Measurements from ENCODE around the gene NINL.

Gene NINL

GRCh38 chr20:25467441-25467840 is 117.9 kb downstream of the NINL start:
- DNase-seq (ENCODE audit: low spot score), result no peak
- H3K27me3 ChIP-seq (ENCODE audit: insufficient read depth, poor library complexity, severe bottlenecking), result no peaks in the 10 kb centered on the region
- H3K36me3 ChIP-seq (ENCODE audit: low read depth), result peaks cover 4% of the 10 kb centered on the region; the same call in 1 of the 2 replicates
- no peak overlapping the region for H3K27ac ChIP-seq (ENCODE audit: poor library complexity, severe bottlenecking)
- H3K4me1 ChIP-seq (ENCODE audit: insufficient read depth, poor library complexity, severe bottlenecking), result no peaks in the 10 kb centered on the region
- ATAC-seq (ENCODE audit: low read depth), result 0 out of 3 replicates have a peak, but pooled peaks have one; percentile 15
- H3K9me3 ChIP-seq (ENCODE audit: severe bottlenecking), result no peaks in the 10 kb centered on the region
- TF ChIP-seq CTCF (IDR thresholded peaks at IDR 0.05; ENCODE audit: poor library complexity, severe bottlenecking), result no peak
- H3K4me3 ChIP-seq (ENCODE audit: severe bottlenecking), result no peak overlapping the region

- no peaks in the 10 kb centered on the region for H3K4me1 ChIP-seq (ENCODE audit: insufficient read depth, poor library complexity, severe bottlenecking)
- H3K27me3 ChIP-seq (ENCODE audit: insufficient read depth, poor library complexity, severe bottlenecking), result no peaks in the 10 kb centered on the region
- H3K36me3 ChIP-seq (ENCODE audit: low read depth), result peaks cover 4% of the 10 kb centered on the region; the same call in 1 of the 2 replicates
- TF ChIP-seq CTCF (IDR thresholded peaks at IDR 0.05; ENCODE audit: poor library complexity, severe bottlenecking), result no peak
- ATAC-seq (ENCODE audit: low read depth) (no peak), DNase-seq (ENCODE audit: low spot score) (no peak)
- H3K27ac ChIP-seq (ENCODE audit: poor library complexity, severe bottlenecking), result no peak overlapping the region
- no peaks in the 10 kb centered on the region for H3K9me3 ChIP-seq (ENCODE audit: severe bottlenecking)
- no peak overlapping the region for H3K4me3 ChIP-seq (ENCODE audit: severe bottlenecking)
Measured at GRCh38 chr20:25466846-25467245, 118.5 kb downstream of the NINL start.

DNA sequence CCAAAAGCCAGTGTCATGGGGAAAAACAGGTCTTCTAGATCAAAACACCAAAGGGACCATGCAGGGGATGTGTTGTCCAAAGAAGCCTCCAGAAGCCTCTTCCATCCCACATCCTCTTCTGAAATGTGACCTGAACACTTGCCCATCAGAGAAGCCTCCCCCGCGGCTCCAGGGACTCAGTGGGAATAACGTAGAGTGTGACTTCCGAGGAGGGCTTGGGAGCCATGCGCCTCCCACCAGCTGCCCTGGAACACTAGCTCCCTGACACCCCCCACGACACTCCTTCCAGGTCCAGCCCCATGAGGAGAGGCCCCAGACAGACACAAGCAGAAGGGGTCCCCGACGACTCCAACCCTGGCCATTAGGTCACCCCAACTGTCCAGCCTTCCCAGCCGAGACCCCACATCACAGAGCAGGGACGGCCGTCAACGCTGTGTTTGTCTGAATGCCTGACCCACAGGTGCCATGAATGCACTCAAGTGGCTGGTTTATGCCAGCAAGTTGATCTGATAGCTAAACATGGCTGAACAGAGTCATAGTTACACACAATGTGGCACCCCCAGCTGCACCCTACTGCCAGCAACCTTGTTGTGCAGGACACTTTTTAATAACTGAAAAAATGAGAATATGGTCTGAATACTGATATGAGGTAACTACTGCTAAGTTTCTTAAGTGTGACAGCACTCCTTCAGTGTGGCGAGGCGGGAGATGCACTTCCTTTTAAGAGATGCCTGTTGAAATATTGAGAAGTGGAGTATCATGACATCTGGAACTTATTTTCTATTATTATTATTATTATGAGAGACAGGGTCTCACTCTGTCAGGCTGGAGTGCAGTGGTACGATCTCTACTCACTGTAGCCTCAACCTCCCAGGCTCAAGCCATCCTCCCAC is 119.8 kb downstream of the NINL start:
- no peak for ATAC-seq (ENCODE audit: low read depth)
- Histone ChIP-seq H3K4me3 (ENCODE audit: severe bottlenecking) (no peak overlapping the region), H3K27ac (ENCODE audit: poor library complexity, severe bottlenecking) (no peak overlapping the region), H3K36me3 (ENCODE audit: low read depth) (peaks cover 4% of the 10 kb centered on the region; the same call in 1 of the 2 replicates), H3K4me1 (ENCODE audit: insufficient read depth, poor library complexity, severe bottlenecking) (no peaks in the 10 kb centered on the region), H3K9me3 (ENCODE audit: severe bottlenecking) (no peaks in the 10 kb centered on the region), H3K27me3 (ENCODE audit: insufficient read depth, poor library complexity, severe bottlenecking) (no peaks in the 10 kb centered on the region)
- TF ChIP-seq CTCF (IDR thresholded peaks at IDR 0.05; ENCODE audit: poor library complexity, severe bottlenecking), result no peak
- DNase-seq (ENCODE audit: low spot score), result no peak

GRCh38 chr20:25464501-25465242 is 120.7 kb downstream of the NINL start:
- DNase-seq (ENCODE audit: low spot score) (peak; percentile 29), ATAC-seq (ENCODE audit: low read depth) (no peak)
- no peaks in the 10 kb centered on the region for H3K27me3 ChIP-seq (ENCODE audit: insufficient read depth, poor library complexity, severe bottlenecking)
- no peak overlapping the region for H3K4me3 ChIP-seq (ENCODE audit: severe bottlenecking)
- no peaks in the 10 kb centered on the region for H3K9me3 ChIP-seq (ENCODE audit: severe bottlenecking)
- peaks cover 4% of the 10 kb centered on the region; the same call in 1 of the 2 replicates for H3K36me3 ChIP-seq (ENCODE audit: low read depth)
- no peaks in the 10 kb centered on the region for H3K4me1 ChIP-seq (ENCODE audit: insufficient read depth, poor library complexity, severe bottlenecking)
- no peak overlapping the region for H3K27ac ChIP-seq (ENCODE audit: poor library complexity, severe bottlenecking)
- no peak for TF ChIP-seq CTCF (IDR thresholded peaks at IDR 0.05; ENCODE audit: poor library complexity, severe bottlenecking)

All from RWPE2 (cell line).